A549 (cell line): ENCODE data around the gene TPSAB1. TPM values are rescaled to one million over a fixed set of nuclear protein-coding genes. Genes with fewer than 3 reads are reported as not detected.

Experiments used
- ATAC-seq, 2 experiments: fragments of 200-7000 bp in 1 of 2; fragments of >200 bp in 1 of 2; cut with Nextera tagmentation in 1 of 2; cut with Tn5 transposase in 1 of 2; 3 replicates each; pipeline versions ENCODE4 v1.8.0 to v1.9.1; 2018 to 2020; ENCODE audit warnings: mild to moderate bottlenecking in 1 of 2, moderate library complexity in 1 of 2
- CTCF ChIA-PET: fragments of 300-600 bp; sonication (Branson Sonifier 250); formaldehyde crosslinking; extraction: SDS; loops from one replicate; lab custom pipeline; 2021; ENCODE audit warnings: antibody characterized with exemption, inconsistent platforms; lab: Yijun Ruan, JAX
- POLR2A ChIA-PET: fragments of 350-600 bp; formaldehyde crosslinking; extraction: SDS; loops from one replicate; lab custom pipeline; 2021; ENCODE audit warnings: antibody characterized with exemption, inconsistent platforms; lab: Yijun Ruan, JAX
- DNase-seq, 2 experiments: peaks; one replicate each; pipeline versions ENCODE4 v3.0.0 to v3.0.0-alpha.2; 2011 to 2016; ENCODE audit warnings: low read depth in 1 of 2, low spot score in 1 of 2
- FAIRE-seq: peaks from 2 replicates; lab custom pipeline; 2011; peaks lifted over from hg19 to GRCh38; lab: Jason Lieb, UNC
- H3K27ac ChIP-seq, 2 experiments: fragments of >200 bp; sonication (Bioruptor Twin); formaldehyde crosslinking; 3 replicates each; pipeline ENCODE4 v1.5.1; 2016 to 2017
- H3K4me1 ChIP-seq: fragments of >200 bp; sonication (Bioruptor Twin); formaldehyde crosslinking; 3 replicates; pipeline ENCODE4 v1.6.1; 2016
- H3K4me2 ChIP-seq: fragments of >200 bp; sonication (Bioruptor Twin); formaldehyde crosslinking; 3 replicates; pipeline ENCODE4 v1.6.1; 2016
- H3K4me3 ChIP-seq: fragments of >200 bp; sonication (Bioruptor Twin); formaldehyde crosslinking; 3 replicates; pipeline ENCODE4 v1.5.1; 2016
- H3K9me3 ChIP-seq: fragments of >200 bp; sonication (Bioruptor Twin); formaldehyde crosslinking; 3 replicates; pipeline ENCODE4 v1.6.1; 2016
- KDM1A ChIP-seq: fragments of 200-600 bp; sonication (generic); IDR thresholded peaks from 2 replicates; pipeline ENCODE4 v1.6.1; 2016; ENCODE audit warnings: low read depth, mild to moderate bottlenecking
- KDM5A ChIP-seq: fragments of 200-600 bp; sonication (generic); IDR thresholded peaks from 2 replicates; pipeline ENCODE4 v1.6.1; 2016; ENCODE audit warnings: antibody characterized with exemption, mild to moderate bottlenecking
- MYC ChIP-seq: IDR thresholded peaks from 2 replicates; pipeline ENCODE4 v1.6.1; 2012; ENCODE audit warnings: mild to moderate bottlenecking, inconsistent platforms, low read length, improper control_type of control experiment, borderline replicate concordance
- NFE2L2 ChIP-seq: fragments of 150-350 bp; conservative IDR thresholded peaks from 2 replicates; pipeline ENCODE4 v1.6.1; 2014; ENCODE audit warnings: low read length
- POLR2AphosphoS2 ChIP-seq: conservative IDR thresholded peaks from 2 replicates; pipeline ENCODE4 v1.6.1; 2012; ENCODE audit warnings: low read length, improper control_type of control experiment, inconsistent platforms
- RAD21 ChIP-seq, 2 experiments: fragments of >200 bp in 1 of 2; sonication (Bioruptor Twin) in 1 of 2; formaldehyde crosslinking in 1 of 2; IDR thresholded peaks in 1 of 2; conservative IDR thresholded peaks in 1 of 2; 2 replicates in 1 of 2; 3 replicates in 1 of 2; pipeline ENCODE4 v1.6.1; 2012 to 2018; ENCODE audit warnings: inconsistent platforms in 1 of 2
- RCOR1 ChIP-seq: fragments of 150-350 bp; IDR thresholded peaks from 2 replicates; pipeline ENCODE4 v1.6.1; 2014; ENCODE audit warnings: antibody characterized with exemption, low read length, low read depth
- RNF2 ChIP-seq: fragments of 200-600 bp; sonication (generic); IDR thresholded peaks from 2 replicates; pipeline ENCODE4 v1.6.1; 2016; ENCODE audit warnings: low read depth, mild to moderate bottlenecking, antibody characterized with exemption, moderate library complexity, borderline replicate concordance
- SREBF2 ChIP-seq: fragments of 450-650 bp; IDR thresholded peaks from 2 replicates; pipeline ENCODE4 v1.6.1; 2014; ENCODE audit warnings: mild to moderate bottlenecking, moderate library complexity
- TP53 ChIP-seq: fragments of 250-450 bp; sonication (Bioruptor Pico); IDR thresholded peaks from 2 replicates; pipeline ENCODE4 v1.5.0; 2021; ENCODE audit warnings: mild to moderate bottlenecking, moderate library complexity
- WGBS: methylation state at CpG from one replicate; pipeline ENCODE4 v1.1.6; 2017; ENCODE audit errors: missing lambda C conversion rate; 5-methylcytosine and 5-hydroxymethylcytosine counted together
- polyA plus RNA-seq, 4 experiments: library from polyadenylated mRNA; depleted of rRNA in 3 of 4; stranded (reverse); fragments of >200 nt; fragmentation: RNase III in 1 of 4; extraction: RNeasy Plus Mini Kit Qiagen cat#74134 plus additional on column Dnase treatment in 1 of 4; gene quantifications; 2 replicates in 3 of 4; 3 replicates in 1 of 4; pipeline ENCODE4 v1.2.3, GENCODE V29; 2011 to 2017
- TF ChIP-seq, protein P1 (sequence below): fragments of 200-600 bp; sonication (generic); IDR thresholded peaks from 2 replicates; pipeline ENCODE4 v1.6.1; 2016; ENCODE audit warnings: antibody characterized with exemption, mild to moderate bottlenecking, moderate library complexity
- TF ChIP-seq, protein P2 (sequence below): fragments of >200 bp; sonication (Bioruptor Twin); formaldehyde crosslinking; IDR thresholded peaks from 3 replicates; pipeline ENCODE4 v1.6.1; 2016
- TF ChIP-seq, protein P3 (sequence below): fragments of 250-450 bp; sonication (Bioruptor Pico); IDR thresholded peaks from 2 replicates; pipeline ENCODE4 v1.5.0; 2020; ENCODE audit warnings: low read depth, mild to moderate bottlenecking, moderate library complexity
- TF ChIP-seq, protein P4 (sequence below): fragments of >200 bp; sonication (Bioruptor Twin); formaldehyde crosslinking; IDR thresholded peaks from 3 replicates; pipeline ENCODE4 v1.5.1; 2016
- TF ChIP-seq, protein P5 (sequence below): fragments of 150-350 bp; IDR thresholded peaks from 2 replicates; pipeline ENCODE4 v1.6.1; 2014; ENCODE audit warnings: low read depth, mild to moderate bottlenecking, low read length
- TF ChIP-seq, protein P6 (sequence below): IDR thresholded peaks from 2 replicates; pipeline ENCODE4 v1.6.1; 2012; ENCODE audit warnings: low read depth, borderline replicate concordance

Gene TPSAB1
- polyA plus RNA-seq, 2 of the 4 experiments (the other 2 are of a cell fraction), result not detected

DNA sequence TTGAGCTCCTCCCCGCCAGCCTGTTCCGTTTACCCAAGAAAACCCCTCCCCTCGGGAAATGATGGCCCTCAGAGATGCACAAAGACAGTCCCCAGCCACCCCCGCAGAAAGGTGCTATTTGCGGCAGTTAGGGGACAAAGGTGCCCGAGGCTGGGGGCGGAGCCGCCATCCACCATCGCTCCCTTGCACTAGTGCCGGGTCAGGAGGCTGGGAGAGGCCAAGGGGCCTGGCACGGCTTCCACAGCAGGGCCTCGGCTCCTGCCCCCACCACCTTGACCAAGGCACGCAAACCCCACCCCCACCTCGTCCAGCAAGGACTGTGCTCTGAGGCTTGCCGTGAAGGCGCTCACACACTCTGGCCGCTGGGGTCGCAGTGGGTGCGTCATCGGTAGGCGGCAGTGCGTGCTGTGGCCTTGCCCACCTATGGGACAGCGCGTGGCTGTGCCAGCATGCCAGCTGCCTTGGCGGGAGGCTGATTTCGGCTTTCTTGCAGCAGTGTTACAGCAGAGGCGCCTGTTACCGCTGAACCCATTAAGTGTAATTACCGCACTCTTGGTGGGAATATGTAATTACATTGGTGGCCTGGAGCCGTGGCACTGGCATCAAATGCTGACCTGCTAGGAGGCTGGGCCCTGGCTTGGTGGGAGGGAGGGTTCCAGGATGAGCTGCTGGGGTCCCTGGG is 47.2 kb upstream of the TPSAB1 start (continued):
- TF ChIP-seq, protein P1, sequence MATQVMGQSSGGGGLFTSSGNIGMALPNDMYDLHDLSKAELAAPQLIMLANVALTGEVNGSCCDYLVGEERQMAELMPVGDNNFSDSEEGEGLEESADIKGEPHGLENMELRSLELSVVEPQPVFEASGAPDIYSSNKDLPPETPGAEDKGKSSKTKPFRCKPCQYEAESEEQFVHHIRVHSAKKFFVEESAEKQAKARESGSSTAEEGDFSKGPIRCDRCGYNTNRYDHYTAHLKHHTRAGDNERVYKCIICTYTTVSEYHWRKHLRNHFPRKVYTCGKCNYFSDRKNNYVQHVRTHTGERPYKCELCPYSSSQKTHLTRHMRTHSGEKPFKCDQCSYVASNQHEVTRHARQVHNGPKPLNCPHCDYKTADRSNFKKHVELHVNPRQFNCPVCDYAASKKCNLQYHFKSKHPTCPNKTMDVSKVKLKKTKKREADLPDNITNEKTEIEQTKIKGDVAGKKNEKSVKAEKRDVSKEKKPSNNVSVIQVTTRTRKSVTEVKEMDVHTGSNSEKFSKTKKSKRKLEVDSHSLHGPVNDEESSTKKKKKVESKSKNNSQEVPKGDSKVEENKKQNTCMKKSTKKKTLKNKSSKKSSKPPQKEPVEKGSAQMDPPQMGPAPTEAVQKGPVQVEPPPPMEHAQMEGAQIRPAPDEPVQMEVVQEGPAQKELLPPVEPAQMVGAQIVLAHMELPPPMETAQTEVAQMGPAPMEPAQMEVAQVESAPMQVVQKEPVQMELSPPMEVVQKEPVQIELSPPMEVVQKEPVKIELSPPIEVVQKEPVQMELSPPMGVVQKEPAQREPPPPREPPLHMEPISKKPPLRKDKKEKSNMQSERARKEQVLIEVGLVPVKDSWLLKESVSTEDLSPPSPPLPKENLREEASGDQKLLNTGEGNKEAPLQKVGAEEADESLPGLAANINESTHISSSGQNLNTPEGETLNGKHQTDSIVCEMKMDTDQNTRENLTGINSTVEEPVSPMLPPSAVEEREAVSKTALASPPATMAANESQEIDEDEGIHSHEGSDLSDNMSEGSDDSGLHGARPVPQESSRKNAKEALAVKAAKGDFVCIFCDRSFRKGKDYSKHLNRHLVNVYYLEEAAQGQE, result no peak
- TF ChIP-seq KDM1A, result no peak
- no peak for TF ChIP-seq KDM5A
- TF ChIP-seq, all 56 proteins: peak for 0

DNA sequence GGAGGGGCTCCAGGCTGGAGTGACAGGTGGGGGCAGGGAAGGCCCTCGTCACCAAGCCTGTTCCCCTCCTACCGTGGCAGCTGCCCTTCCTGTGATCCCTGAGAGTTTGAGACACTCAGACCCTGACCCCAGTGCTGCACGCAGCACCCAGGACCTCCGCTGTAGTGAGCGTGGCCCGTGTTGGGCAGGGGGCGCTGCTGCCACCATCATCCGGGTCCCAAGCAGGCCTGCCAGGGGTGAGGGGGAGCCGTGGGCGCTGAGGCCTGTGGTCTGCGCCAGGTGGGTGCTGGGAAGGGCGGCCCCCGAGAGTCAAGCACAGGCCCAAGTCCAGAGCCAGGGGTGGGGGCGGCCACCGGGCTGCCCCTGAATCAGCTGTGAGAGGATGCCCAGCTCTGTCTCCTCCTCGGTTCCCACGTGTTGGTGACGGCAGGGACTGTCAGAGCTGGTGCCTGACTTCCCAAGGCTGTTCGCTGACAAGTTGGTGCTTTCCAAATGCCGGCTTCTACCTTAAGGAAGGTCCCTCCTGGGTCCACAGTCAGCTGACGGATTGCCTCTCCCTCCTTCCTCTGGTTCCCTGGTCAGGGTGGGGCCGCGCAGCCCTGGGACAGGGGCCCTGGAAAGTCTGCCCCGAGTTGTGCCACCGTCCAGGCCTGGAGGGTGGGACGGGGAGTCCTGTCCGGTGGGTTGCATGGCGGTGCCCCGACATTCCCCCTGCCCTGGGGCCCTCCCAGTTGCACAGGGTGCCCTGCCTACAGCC is 46.5 kb upstream of the TPSAB1 start:
- peak; percentile 3 to 33; a peak in 3 of 6 replicates for ATAC-seq
- ChIA-PET POLR2A (no interaction called here), CTCF (interaction anchor here (0.6 to 5.8 kb wide), 36 partner anchors 9 to 433 kb away, joined by 3 to 53 read pairs (median 4); partner anchors contain the start of gene MSLN)
- DNase-seq, result no peak
- Histone ChIP-seq H3K4me1 (peaks cover 27% of the 10 kb centered on the region), H3K27ac (peak overlapping the region in 1 of 2 experiments; percentile 57; a peak in 3 of 6 replicates), H3K4me3 (no peak overlapping the region), H3K9me3 (no peaks in the 10 kb centered on the region), H3K4me2 (0 out of 3 replicates have a peak overlapping the region, but pooled peaks have one; percentile 30)
- TF ChIP-seq RNF2 (no peak), KDM1A (no peak), MYC (no peak), POLR2AphosphoS2 (no peak), RAD21 (conservative IDR thresholded peaks at IDR 0.05 in 1 of 2, IDR thresholded peaks at IDR 0.05 in 1 of 2) (no peak), RCOR1 (no peak), TP53 (no peak), NFE2L2 (no peak), SREBF2 (no peak)
- TF ChIP-seq, protein P2, sequence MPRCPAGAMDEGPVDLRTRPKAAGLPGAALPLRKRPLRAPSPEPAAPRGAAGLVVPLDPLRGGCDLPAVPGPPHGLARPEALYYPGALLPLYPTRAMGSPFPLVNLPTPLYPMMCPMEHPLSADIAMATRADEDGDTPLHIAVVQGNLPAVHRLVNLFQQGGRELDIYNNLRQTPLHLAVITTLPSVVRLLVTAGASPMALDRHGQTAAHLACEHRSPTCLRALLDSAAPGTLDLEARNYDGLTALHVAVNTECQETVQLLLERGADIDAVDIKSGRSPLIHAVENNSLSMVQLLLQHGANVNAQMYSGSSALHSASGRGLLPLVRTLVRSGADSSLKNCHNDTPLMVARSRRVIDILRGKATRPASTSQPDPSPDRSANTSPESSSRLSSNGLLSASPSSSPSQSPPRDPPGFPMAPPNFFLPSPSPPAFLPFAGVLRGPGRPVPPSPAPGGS, result no peak
- TF ChIP-seq, protein P3, sequence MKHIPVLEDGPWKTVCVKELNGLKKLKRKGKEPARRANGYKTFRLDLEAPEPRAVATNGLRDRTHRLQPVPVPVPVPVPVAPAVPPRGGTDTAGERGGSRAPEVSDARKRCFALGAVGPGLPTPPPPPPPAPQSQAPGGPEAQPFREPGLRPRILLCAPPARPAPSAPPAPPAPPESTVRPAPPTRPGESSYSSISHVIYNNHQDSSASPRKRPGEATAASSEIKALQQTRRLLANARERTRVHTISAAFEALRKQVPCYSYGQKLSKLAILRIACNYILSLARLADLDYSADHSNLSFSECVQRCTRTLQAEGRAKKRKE (CRISPR knock-in tag), result no peak
- TF ChIP-seq, protein P4, sequence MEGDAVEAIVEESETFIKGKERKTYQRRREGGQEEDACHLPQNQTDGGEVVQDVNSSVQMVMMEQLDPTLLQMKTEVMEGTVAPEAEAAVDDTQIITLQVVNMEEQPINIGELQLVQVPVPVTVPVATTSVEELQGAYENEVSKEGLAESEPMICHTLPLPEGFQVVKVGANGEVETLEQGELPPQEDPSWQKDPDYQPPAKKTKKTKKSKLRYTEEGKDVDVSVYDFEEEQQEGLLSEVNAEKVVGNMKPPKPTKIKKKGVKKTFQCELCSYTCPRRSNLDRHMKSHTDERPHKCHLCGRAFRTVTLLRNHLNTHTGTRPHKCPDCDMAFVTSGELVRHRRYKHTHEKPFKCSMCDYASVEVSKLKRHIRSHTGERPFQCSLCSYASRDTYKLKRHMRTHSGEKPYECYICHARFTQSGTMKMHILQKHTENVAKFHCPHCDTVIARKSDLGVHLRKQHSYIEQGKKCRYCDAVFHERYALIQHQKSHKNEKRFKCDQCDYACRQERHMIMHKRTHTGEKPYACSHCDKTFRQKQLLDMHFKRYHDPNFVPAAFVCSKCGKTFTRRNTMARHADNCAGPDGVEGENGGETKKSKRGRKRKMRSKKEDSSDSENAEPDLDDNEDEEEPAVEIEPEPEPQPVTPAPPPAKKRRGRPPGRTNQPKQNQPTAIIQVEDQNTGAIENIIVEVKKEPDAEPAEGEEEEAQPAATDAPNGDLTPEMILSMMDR, result no peak
- TF ChIP-seq, protein P5, sequence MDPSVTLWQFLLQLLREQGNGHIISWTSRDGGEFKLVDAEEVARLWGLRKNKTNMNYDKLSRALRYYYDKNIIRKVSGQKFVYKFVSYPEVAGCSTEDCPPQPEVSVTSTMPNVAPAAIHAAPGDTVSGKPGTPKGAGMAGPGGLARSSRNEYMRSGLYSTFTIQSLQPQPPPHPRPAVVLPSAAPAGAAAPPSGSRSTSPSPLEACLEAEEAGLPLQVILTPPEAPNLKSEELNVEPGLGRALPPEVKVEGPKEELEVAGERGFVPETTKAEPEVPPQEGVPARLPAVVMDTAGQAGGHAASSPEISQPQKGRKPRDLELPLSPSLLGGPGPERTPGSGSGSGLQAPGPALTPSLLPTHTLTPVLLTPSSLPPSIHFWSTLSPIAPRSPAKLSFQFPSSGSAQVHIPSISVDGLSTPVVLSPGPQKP, result no peak
- TF ChIP-seq, protein P6, sequence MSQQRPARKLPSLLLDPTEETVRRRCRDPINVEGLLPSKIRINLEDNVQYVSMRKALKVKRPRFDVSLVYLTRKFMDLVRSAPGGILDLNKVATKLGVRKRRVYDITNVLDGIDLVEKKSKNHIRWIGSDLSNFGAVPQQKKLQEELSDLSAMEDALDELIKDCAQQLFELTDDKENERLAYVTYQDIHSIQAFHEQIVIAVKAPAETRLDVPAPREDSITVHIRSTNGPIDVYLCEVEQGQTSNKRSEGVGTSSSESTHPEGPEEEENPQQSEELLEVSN, result no peak
- 70% methylated on average over 20 of the region's 29 CpGs for WGBS
- no peak for FAIRE-seq
